Breast epithelium (tissue), 4 donors: ENCODE results near the gene CXXC5. TPM values are rescaled to one million over a fixed set of nuclear protein-coding genes. Genes with fewer than 3 reads are reported as not detected.
A peak's percentile ranks its signal among the peaks of the same experiment; 100 is the strongest.

Source experiments
- DNase-seq, 2 donors: peaks; one replicate each; pipeline ENCODE4 v3.0.0-alpha.2; 2019; ENCODE audit warnings: low spot score in 2 of 2
- H3K27ac ChIP-seq, 2 donors: fragments of 200-600 bp; sonication (generic) in 1 of 2; one replicate each; pipeline ENCODE4 v1.5.1; 2016 to 2019; ENCODE audit warnings: mild to moderate bottlenecking in 1 of 2
- H3K27me3 ChIP-seq, 2 donors: fragments of 200-600 bp; sonication (generic) in 1 of 2; one replicate each; pipeline versions ENCODE4 v1.5.1 to v1.6.0; 2017 to 2019; ENCODE audit warnings: control low read depth in 1 of 2, mild to moderate bottlenecking in 1 of 2
- H3K36me3 ChIP-seq: fragments of 200-600 bp; one replicate; pipeline ENCODE4 v1.5.1; 2019
- H3K4me1 ChIP-seq, 2 donors: fragments of 200-600 bp; sonication (generic); one replicate each; pipeline ENCODE4 v1.5.1; 2016 to 2019; ENCODE audit warnings: control low read depth in 1 of 2
- H3K4me3 ChIP-seq, 3 donors: fragments of 200-600 bp; sonication (generic); 1 replicate in 2 of 3; 2 replicates in 1 of 3; pipeline ENCODE4 v1.5.1; 2016 to 2019; ENCODE audit warnings: mild to moderate bottlenecking in 3 of 3, moderate library complexity in 2 of 3
- H3K9me3 ChIP-seq, 2 donors: fragments of 200-600 bp; sonication (generic) in 1 of 2; one replicate each; pipeline ENCODE4 v1.5.1; 2016 to 2019; ENCODE audit warnings: control low read depth in 1 of 2
- CTCF ChIP-seq, 3 donors: fragments of 450-650 bp; IDR thresholded peaks; one replicate each; pipeline ENCODE4 v1.5.1; 2016 to 2017; ENCODE audit warnings: antibody characterized with exemption in 3 of 3, mild to moderate bottlenecking in 3 of 3, moderate library complexity in 3 of 3
- POLR2A ChIP-seq: fragments of 450-650 bp; IDR thresholded peaks from one replicate; pipeline ENCODE4 v1.6.1; 2016; ENCODE audit warnings: antibody characterized with exemption, mild to moderate bottlenecking, moderate library complexity
- POLR2AphosphoS5 ChIP-seq, 3 donors: sonication (generic); formaldehyde crosslinking; IDR thresholded peaks; one replicate each; pipeline ENCODE4 v1.6.1; 2017; ENCODE audit warnings: antibody characterized with exemption in 3 of 3
- intact Hi-C: fragments of 100-400 bp; cut with DNase I; formaldehyde crosslinking; loops from one replicate; pipeline ENCODE4 v1.15.1; 2023; ENCODE audit warnings: low total_unique reads
- total RNA-seq, 3 donors: library from RNA; depleted of rRNA; stranded (reverse); fragments of >200 nt; gene quantifications; one replicate each; pipeline ENCODE4 v1.1.0, GENCODE V29; 2016

CXXC5 gene
- total RNA-seq, 3 donors from 2014 or later, result 33.9 to 66.9 (median 38.3) TPM

- Histone ChIP-seq H3K36me3 (no peaks in the 10 kb centered on the region), H3K9me3 (no peaks in the 10 kb centered on the region), H3K27me3 (no peaks in the 10 kb centered on the region), H3K4me3 (no peak overlapping the region), H3K27ac (peak overlapping the region; percentile 46 to 70), H3K4me1 (peaks cover 7 to 8% of the 10 kb centered on the region in 2 donors)
- intact Hi-C loops, result no loop called here
- no peak for DNase-seq
- no peak for TF ChIP-seq POLR2AphosphoS5 (IDR thresholded peaks at IDR 0.05)
- TF ChIP-seq POLR2A, result no peak
- no peak for TF ChIP-seq CTCF (IDR thresholded peaks at IDR 0.05)
These were observed 38.7 kb downstream of the CXXC5 start for GRCh38 chr5:139686706-139687441.

- Histone ChIP-seq H3K4me1 (peaks cover 7 to 8% of the 10 kb centered on the region in 2 donors), H3K27ac (peak overlapping the region; percentile 28 to 46), H3K27me3 (no peaks in the 10 kb centered on the region), H3K4me3 (no peak overlapping the region), H3K9me3 (no peaks in the 10 kb centered on the region), H3K36me3 (no peaks in the 10 kb centered on the region)
- TF ChIP-seq CTCF (IDR thresholded peaks at IDR 0.05) (no peak), POLR2A (no peak), POLR2AphosphoS5 (IDR thresholded peaks at IDR 0.05) (no peak)
- intact Hi-C loops, result no loop called here
- no peak for DNase-seq
These were observed 39.5 kb downstream of the CXXC5 start for GRCh38 chr5:139687656-139688055.

GRCh38 chr5:139688088-139688702, 40.0 kb downstream of the CXXC5 start:
- no peak overlapping the region for H3K4me3 ChIP-seq
- H3K27ac ChIP-seq, result peak overlapping the region; percentile 28 to 46
- H3K4me1 ChIP-seq, result peaks cover 7 to 8% of the 10 kb centered on the region in 2 donors
- H3K9me3 ChIP-seq, result no peaks in the 10 kb centered on the region
- no peaks in the 10 kb centered on the region for H3K27me3 ChIP-seq
- intact Hi-C loops, result no loop called here
- no peak for TF ChIP-seq POLR2A
- TF ChIP-seq CTCF (IDR thresholded peaks at IDR 0.05), result no peak
- TF ChIP-seq POLR2AphosphoS5 (IDR thresholded peaks at IDR 0.05), result no peak
- no peaks in the 10 kb centered on the region for H3K36me3 ChIP-seq
- DNase-seq, result no peak

- Histone ChIP-seq H3K4me3 (no peak overlapping the region), H3K27ac (peak overlapping the region in 1 of 2 donors; percentile 28), H3K36me3 (no peaks in the 10 kb centered on the region), H3K27me3 (no peaks in the 10 kb centered on the region), H3K4me1 (peaks cover 7 to 8% of the 10 kb centered on the region in 2 donors), H3K9me3 (no peaks in the 10 kb centered on the region)
- TF ChIP-seq POLR2AphosphoS5 (IDR thresholded peaks at IDR 0.05) (no peak), CTCF (IDR thresholded peaks at IDR 0.05) (no peak), POLR2A (no peak)
- intact Hi-C loops, result no loop called here
- DNase-seq, result no peak
These were observed 40.7 kb downstream of the CXXC5 start for GRCh38 chr5:139688751-139689372.

GRCh38 chr5:139689631-139690063, 41.5 kb downstream of the CXXC5 start:
- Histone ChIP-seq H3K27ac (peak overlapping the region; percentile 37 to 75), H3K27me3 (no peaks in the 10 kb centered on the region), H3K9me3 (no peaks in the 10 kb centered on the region), H3K4me3 (no peak overlapping the region), H3K36me3 (no peaks in the 10 kb centered on the region), H3K4me1 (peaks cover 7 to 8% of the 10 kb centered on the region in 2 donors)
- intact Hi-C loops, result loop anchor here (10.0 kb wide), 1 partner anchor 45 kb away; the partner anchor contains the start of gene CXXC5
- DNase-seq, result no peak
- no peak for TF ChIP-seq POLR2A
- no peak for TF ChIP-seq POLR2AphosphoS5 (IDR thresholded peaks at IDR 0.05)
- TF ChIP-seq CTCF (IDR thresholded peaks at IDR 0.05), result no peak
